ENCODE results near the gene EXOC6B. TPM values are rescaled to one million over a fixed set of nuclear protein-coding genes. Genes with fewer than 3 reads are reported as not detected.

Gene EXOC6B
- total RNA-seq, 4 donors from 2014 or later = 14.6 to 49.6 (median 19.3) TPM

DNA sequence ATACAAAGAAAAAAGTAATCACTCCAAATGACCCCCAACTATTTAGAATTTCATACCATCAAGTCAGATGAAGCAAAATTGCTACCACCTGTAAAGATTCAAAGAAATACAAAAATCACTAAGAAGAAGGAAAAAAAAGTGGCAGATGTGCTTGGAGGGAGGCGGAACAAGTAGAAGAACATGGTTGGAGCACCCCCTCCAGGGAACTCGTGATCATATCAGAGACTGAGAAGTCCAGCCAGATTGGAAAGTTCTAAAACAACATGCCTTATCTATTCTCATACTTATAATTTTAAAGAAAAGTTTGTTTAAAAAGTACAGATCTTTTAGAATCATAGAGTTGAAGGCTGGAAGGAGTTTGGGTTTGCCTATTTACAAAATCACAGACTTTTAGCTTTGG lies 564.8 kb downstream of the EXOC6B start:
- in situ Hi-C loops (cut with MboI; ENCODE audit: low sequenced_read_pairs in 4 of 4) = no loop called here
- Histone ChIP-seq H3K4me1 (peaks cover 7 to 8% of the 10 kb centered on the region in 2 donors), H3K36me3 (no peaks in the 10 kb centered on the region)

DNA sequence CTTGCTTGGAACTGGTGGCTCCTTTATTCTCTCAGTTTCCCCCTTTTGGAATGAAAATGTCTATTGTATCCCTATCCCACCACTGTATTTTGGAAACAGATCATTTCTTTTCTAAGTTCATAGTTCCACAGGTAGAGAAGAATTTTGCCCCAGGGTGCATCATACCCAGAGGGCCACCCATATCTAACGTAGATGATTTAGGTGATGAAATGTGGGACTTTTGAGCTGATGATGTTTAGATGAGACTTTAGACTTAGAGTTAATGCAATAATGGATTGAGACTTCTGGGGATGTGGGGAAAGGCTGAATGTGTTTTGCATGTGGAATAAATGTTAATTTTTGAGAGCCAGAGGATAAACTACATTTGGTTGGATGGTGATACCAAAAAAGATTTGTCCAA lies 570.3 kb downstream of the EXOC6B start:
- ATAC-seq = no peak

More for the DNA sequence above, 564.8 kb downstream of the EXOC6B start:
- Histone ChIP-seq H3K9me3 (no peaks in the 10 kb centered on the region), H3K27me3 (no peaks in the 10 kb centered on the region), H3K4me3 (no peak overlapping the region), H3K27ac (no peak overlapping the region)
- DNase-seq (no peak), ATAC-seq (no peak)
- intact Hi-C loops (cut with DNase I; ENCODE audit: low total_unique reads) = no loop called here
- TF ChIP-seq, protein P1, sequence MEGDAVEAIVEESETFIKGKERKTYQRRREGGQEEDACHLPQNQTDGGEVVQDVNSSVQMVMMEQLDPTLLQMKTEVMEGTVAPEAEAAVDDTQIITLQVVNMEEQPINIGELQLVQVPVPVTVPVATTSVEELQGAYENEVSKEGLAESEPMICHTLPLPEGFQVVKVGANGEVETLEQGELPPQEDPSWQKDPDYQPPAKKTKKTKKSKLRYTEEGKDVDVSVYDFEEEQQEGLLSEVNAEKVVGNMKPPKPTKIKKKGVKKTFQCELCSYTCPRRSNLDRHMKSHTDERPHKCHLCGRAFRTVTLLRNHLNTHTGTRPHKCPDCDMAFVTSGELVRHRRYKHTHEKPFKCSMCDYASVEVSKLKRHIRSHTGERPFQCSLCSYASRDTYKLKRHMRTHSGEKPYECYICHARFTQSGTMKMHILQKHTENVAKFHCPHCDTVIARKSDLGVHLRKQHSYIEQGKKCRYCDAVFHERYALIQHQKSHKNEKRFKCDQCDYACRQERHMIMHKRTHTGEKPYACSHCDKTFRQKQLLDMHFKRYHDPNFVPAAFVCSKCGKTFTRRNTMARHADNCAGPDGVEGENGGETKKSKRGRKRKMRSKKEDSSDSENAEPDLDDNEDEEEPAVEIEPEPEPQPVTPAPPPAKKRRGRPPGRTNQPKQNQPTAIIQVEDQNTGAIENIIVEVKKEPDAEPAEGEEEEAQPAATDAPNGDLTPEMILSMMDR (IDR thresholded peaks at IDR 0.05 in 4 of 5, conservative IDR thresholded peaks at IDR 0.05 in 1 of 5) = no peak
- TF ChIP-seq POLR2A (IDR thresholded peaks at IDR 0.05) = no peak

DNA sequence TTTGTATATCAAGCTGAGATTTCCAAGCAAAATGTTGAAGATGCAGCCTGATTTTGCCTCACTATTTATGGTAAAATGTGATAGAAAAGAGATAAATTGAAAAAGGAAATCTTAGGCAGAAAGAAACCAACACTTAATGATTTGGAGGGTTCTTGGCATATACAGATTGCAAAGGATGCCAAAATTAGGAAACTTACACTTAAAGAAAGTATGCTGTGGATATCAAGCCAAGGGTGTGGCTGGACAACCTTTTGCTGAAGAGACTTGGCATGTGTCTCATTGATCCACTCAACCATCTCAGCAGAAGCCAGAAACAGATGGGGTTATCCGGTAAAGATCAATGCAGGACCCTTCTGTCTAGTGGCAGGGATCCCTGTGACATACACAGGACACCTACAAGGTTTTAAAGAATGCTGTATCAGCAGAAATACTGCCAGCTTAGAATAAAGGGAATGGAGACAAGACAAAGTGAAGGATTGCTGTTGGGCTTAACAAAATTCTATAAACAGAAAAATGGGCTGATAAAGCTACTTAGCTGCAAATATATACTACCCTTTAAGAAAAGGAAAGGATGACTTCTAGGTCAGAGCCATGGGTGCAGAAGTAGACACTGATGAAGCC lies 570.9 kb downstream of the EXOC6B start:
- ATAC-seq = no peak
- Histone ChIP-seq H3K27me3 (no peaks in the 10 kb centered on the region), H3K27ac (no peak overlapping the region), H3K4me1 (no peaks in the 10 kb centered on the region), H3K36me3 (no peaks in the 10 kb centered on the region), H3K9me3 (no peaks in the 10 kb centered on the region), H3K4me3 (no peak overlapping the region)
- DNase-seq = no peak
- in situ Hi-C loops (cut with MboI; ENCODE audit: low sequenced_read_pairs in 4 of 4) (no loop called here), intact Hi-C loops (cut with DNase I; ENCODE audit: low total_unique reads) (no loop called here)
- TF ChIP-seq, protein P1 (IDR thresholded peaks at IDR 0.05 in 4 of 5, conservative IDR thresholded peaks at IDR 0.05 in 1 of 5) = no peak
- TF ChIP-seq POLR2A (IDR thresholded peaks at IDR 0.05) = no peak

More for the DNA sequence above, 570.3 kb downstream of the EXOC6B start:
- H3K4me3 ChIP-seq = no peak overlapping the region
- H3K36me3 ChIP-seq = no peaks in the 10 kb centered on the region
- H3K4me1 ChIP-seq = no peaks in the 10 kb centered on the region
- DNase-seq = no peak
- H3K27me3 ChIP-seq = no peaks in the 10 kb centered on the region
- H3K9me3 ChIP-seq = no peaks in the 10 kb centered on the region
- H3K27ac ChIP-seq = no peak overlapping the region
- no peak for TF ChIP-seq POLR2A (IDR thresholded peaks at IDR 0.05)
- TF ChIP-seq, protein P1 (IDR thresholded peaks at IDR 0.05 in 4 of 5, conservative IDR thresholded peaks at IDR 0.05 in 1 of 5) = no peak
- in situ Hi-C loops (cut with MboI; ENCODE audit: low sequenced_read_pairs in 4 of 4) = no loop called here
- intact Hi-C loops (cut with DNase I; ENCODE audit: low total_unique reads) = no loop called here

DNA sequence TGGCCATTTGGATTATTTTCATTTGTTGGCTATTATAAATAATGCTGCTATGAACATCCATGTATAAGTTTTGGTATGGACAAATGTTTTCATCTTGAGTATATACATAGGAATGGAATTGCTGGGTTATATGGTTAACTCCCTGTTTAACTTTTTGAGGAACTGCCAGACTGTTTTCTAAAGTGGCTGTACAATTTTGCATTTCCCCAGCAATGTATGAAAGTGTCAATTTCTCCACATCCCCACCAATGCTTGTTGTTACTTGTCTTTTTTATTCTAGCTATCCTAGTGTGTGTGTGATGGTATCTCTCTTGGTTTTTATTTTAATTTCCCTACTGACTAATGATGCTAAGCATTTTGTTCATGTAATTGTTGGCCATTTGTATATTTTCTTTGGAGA lies 587.5 kb downstream of the EXOC6B start:
- intact Hi-C loops (cut with DNase I; ENCODE audit: low total_unique reads) (no loop called here), in situ Hi-C loops (cut with MboI; ENCODE audit: low sequenced_read_pairs in 4 of 4) (no loop called here)
- TF ChIP-seq, protein P1 (IDR thresholded peaks at IDR 0.05 in 4 of 5, conservative IDR thresholded peaks at IDR 0.05 in 1 of 5) = no peak
- TF ChIP-seq POLR2A (IDR thresholded peaks at IDR 0.05) = no peak
- Histone ChIP-seq H3K4me1 (peaks cover 9 to 11% of the 10 kb centered on the region in 2 donors), H3K4me3 (no peak overlapping the region), H3K9me3 (no peaks in the 10 kb centered on the region), H3K27ac (no peak overlapping the region), H3K27me3 (no peaks in the 10 kb centered on the region), H3K36me3 (no peaks in the 10 kb centered on the region)
- ATAC-seq (no peak), DNase-seq (no peak)

DNA sequence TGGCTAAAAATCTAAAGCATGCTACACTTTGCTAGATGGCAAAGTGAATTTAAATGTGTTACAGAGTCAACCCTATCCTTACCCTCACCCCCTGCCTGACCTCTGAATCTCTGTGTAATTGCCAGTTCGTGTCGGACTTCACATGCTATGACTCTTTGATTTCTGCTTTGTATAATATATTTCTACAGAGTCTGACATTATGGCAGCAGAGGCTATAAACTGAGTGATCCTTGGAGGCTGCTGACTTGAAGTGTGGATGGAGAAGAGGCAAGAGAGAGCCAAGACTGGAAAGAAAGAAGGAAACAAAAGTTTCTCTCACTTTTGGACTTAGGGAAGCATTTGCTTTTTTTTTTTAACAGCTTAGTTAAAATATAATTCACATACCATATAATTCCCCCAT lies 588.3 kb downstream of the EXOC6B start:
- Histone ChIP-seq H3K4me1 (peaks cover 9 to 11% of the 10 kb centered on the region in 2 donors), H3K36me3 (no peaks in the 10 kb centered on the region), H3K27ac (no peak overlapping the region), H3K9me3 (no peaks in the 10 kb centered on the region), H3K27me3 (no peaks in the 10 kb centered on the region), H3K4me3 (no peak overlapping the region)
- no peak for DNase-seq
- in situ Hi-C loops (cut with MboI; ENCODE audit: low sequenced_read_pairs in 4 of 4) = no loop called here
- TF ChIP-seq, protein P1 (IDR thresholded peaks at IDR 0.05 in 4 of 5, conservative IDR thresholded peaks at IDR 0.05 in 1 of 5) = no peak
- TF ChIP-seq POLR2A (IDR thresholded peaks at IDR 0.05) = no peak
- intact Hi-C loops (cut with DNase I; ENCODE audit: low total_unique reads) = no loop called here
- ATAC-seq = no peak

Measured in gastrocnemius medialis (tissue), 4 donors.